IMR-90 (cell line): ENCODE measurements around the gene KRTAP10-5. TPM values are rescaled to one million over a fixed set of nuclear protein-coding genes. Genes with fewer than 3 reads are reported as not detected.

Experiments
- ATAC-seq: fragments of 200-7000 bp; cut with Tn5 transposase; 2 replicates; pipeline ENCODE4 v1.9.1; 2020; ENCODE audit warnings: low read depth, mild to moderate bottlenecking, moderate library complexity
- BruUV-seq: library from RNA; stranded (reverse); fragments of 400-500 nt; replicated peaks from 2 replicates; lab custom pipeline; 2021; lab: Mats Ljungman, UMichigan
- CTCF ChIA-PET: fragments of 300-600 bp; formaldehyde crosslinking; extraction: SDS; loops from one replicate; lab custom pipeline; 2021; ENCODE audit warnings: antibody characterized with exemption; lab: Yijun Ruan, JAX
- POLR2A ChIA-PET: fragments of 300-600 bp; sonication (Branson Sonifier 250); formaldehyde crosslinking; loops from one replicate; lab custom pipeline; 2022; ENCODE audit warnings: antibody characterized with exemption; ENCODE audit not compliant: unreplicated experiment; lab: Charles Lee
- DNase-seq: peaks from one replicate; pipeline ENCODE4 v3.0.0; 2013
- H2AFZ ChIP-seq: replicated peaks from 2 replicates; pipeline ENCODE3; 2013; ENCODE audit warnings: low read length, mild to moderate bottlenecking; ENCODE audit not compliant: poor library complexity
- H2AK5ac ChIP-seq: 2 replicates; pipeline ENCODE4 v1.6.1; 2013; ENCODE audit warnings: low read depth, low read length, inconsistent platforms
- H2AK9ac ChIP-seq: replicated peaks from 2 replicates; pipeline ENCODE3; 2013; ENCODE audit warnings: mild to moderate bottlenecking, low read depth, low read length, moderate library complexity; ENCODE audit not compliant: poor library complexity
- H2BK120ac ChIP-seq: 2 replicates; pipeline ENCODE4 v1.6.1; 2013; ENCODE audit warnings: low read depth, low read length, inconsistent platforms
- H2BK15ac ChIP-seq: 3 replicates; pipeline ENCODE4 v1.6.1; 2013; ENCODE audit warnings: low read depth, low read length, inconsistent platforms
- H2BK20ac ChIP-seq: 2 replicates; pipeline ENCODE4 v1.6.1; 2013; ENCODE audit warnings: low read depth, mild to moderate bottlenecking, inconsistent platforms, low read length, moderate library complexity
- H2BK5ac ChIP-seq: 2 replicates; pipeline ENCODE4 v1.6.1; 2013; ENCODE audit warnings: mild to moderate bottlenecking, low read depth, low read length, inconsistent platforms; ENCODE audit not compliant: poor library complexity, severe bottlenecking
- H3K14ac ChIP-seq: replicated peaks from 2 replicates; pipeline ENCODE4 v1.6.1; 2013; ENCODE audit warnings: low read depth, low read length, inconsistent platforms
- H3K18ac ChIP-seq: 2 replicates; pipeline ENCODE4 v1.6.1; 2013; ENCODE audit warnings: low read depth, low read length, control low read depth
- H3K23ac ChIP-seq: 2 replicates; pipeline ENCODE4 v1.6.1; 2013; ENCODE audit warnings: low read depth, low read length, inconsistent platforms
- H3K27ac ChIP-seq: 2 replicates; pipeline ENCODE4 v1.5.1; 2013; ENCODE audit warnings: mild to moderate bottlenecking, control low read depth, low read length; ENCODE audit not compliant: insufficient read depth
- H3K27me3 ChIP-seq: 2 replicates; pipeline ENCODE4 v1.6.1; 2013; ENCODE audit warnings: low read length; ENCODE audit not compliant: control insufficient read depth, insufficient read depth
- H3K36me3 ChIP-seq: 2 replicates; pipeline ENCODE4 v1.6.1; 2013; ENCODE audit warnings: low read length, mixed read lengths; ENCODE audit not compliant: control insufficient read depth, insufficient read depth
- H3K4ac ChIP-seq: 2 replicates; pipeline ENCODE4 v1.6.1; 2013; ENCODE audit warnings: low read depth, low read length, inconsistent platforms
- H3K4me1 ChIP-seq: 2 replicates; pipeline ENCODE4 v1.6.1; 2013; ENCODE audit warnings: low read length, mixed read lengths; ENCODE audit not compliant: control insufficient read depth, insufficient read depth
- H3K4me2 ChIP-seq: 2 replicates; pipeline ENCODE4 v1.6.1; 2013; ENCODE audit warnings: low read depth, mild to moderate bottlenecking, control low read depth, low read length, moderate library complexity
- H3K4me3 ChIP-seq: 2 replicates; pipeline ENCODE4 v1.5.1; 2013; ENCODE audit warnings: low read depth, mild to moderate bottlenecking, control low read depth, low read length, moderate library complexity; ENCODE audit not compliant: insufficient read depth
- H3K56ac ChIP-seq: 2 replicates; pipeline ENCODE4 v1.6.1; 2013; ENCODE audit warnings: low read length, inconsistent platforms; ENCODE audit not compliant: insufficient read depth; ENCODE audit errors: extremely low read depth
- H3K79me1 ChIP-seq, 2 experiments: 2 replicates each; pipeline ENCODE4 v1.6.1; 2013; ENCODE audit warnings: low read length in 2 of 2, inconsistent platforms in 1 of 2, low read depth in 1 of 2
- H3K9ac ChIP-seq: 2 replicates; pipeline ENCODE4 v1.6.1; 2013; ENCODE audit warnings: low read depth, low read length, control low read depth
- H3K9me1 ChIP-seq: 2 replicates; pipeline ENCODE4 v1.6.1; 2013; ENCODE audit warnings: low read length, inconsistent platforms; ENCODE audit not compliant: insufficient read depth
- H3K9me3 ChIP-seq: 2 replicates; pipeline ENCODE4 v1.6.1; 2013; ENCODE audit warnings: low read length; ENCODE audit not compliant: control insufficient read depth, insufficient read depth
- H4K20me1 ChIP-seq: 2 replicates; pipeline ENCODE4 v1.6.1; 2013; ENCODE audit warnings: low read length, inconsistent platforms; ENCODE audit not compliant: insufficient read depth
- H4K5ac ChIP-seq: 2 replicates; pipeline ENCODE4 v1.6.1; 2013; ENCODE audit warnings: mild to moderate bottlenecking, low read depth, low read length, control low read depth
- H4K8ac ChIP-seq, 2 experiments: 2 replicates each; pipeline ENCODE4 v1.6.1; 2013; ENCODE audit warnings: low read depth in 2 of 2, low read length in 2 of 2, control low read depth in 1 of 2, inconsistent platforms in 1 of 2
- H4K91ac ChIP-seq: 2 replicates; pipeline ENCODE4 v1.6.1; 2013; ENCODE audit warnings: low read depth, low read length, inconsistent platforms; ENCODE audit not compliant: insufficient read depth
- ELK1 ChIP-seq: fragments of 150-350 bp; IDR thresholded peaks from 2 replicates; pipeline ENCODE4 v1.6.1; 2016; ENCODE audit warnings: low read depth, mild to moderate bottlenecking, low read length, moderate library complexity, borderline replicate concordance
- FOS ChIP-seq: fragments of 150-350 bp; IDR thresholded peaks from 2 replicates; pipeline ENCODE4 v1.6.1; 2016; ENCODE audit warnings: low read depth, low read length
- MAFK ChIP-seq: IDR thresholded peaks from 2 replicates; pipeline ENCODE4 v1.6.1; 2012; ENCODE audit warnings: low read depth, low read length, improper control_type of control experiment
- MAZ ChIP-seq: IDR thresholded peaks from 2 replicates; pipeline ENCODE4 v1.6.1; 2012; ENCODE audit warnings: low read depth, mild to moderate bottlenecking, low read length, improper control_type of control experiment, moderate library complexity, borderline replicate concordance
- NFE2L2 ChIP-seq: fragments of 150-350 bp; IDR thresholded peaks from 2 replicates; pipeline ENCODE4 v1.6.1; 2016; ENCODE audit warnings: low read depth, mild to moderate bottlenecking, low read length
- POLR2A ChIP-seq: IDR thresholded peaks from 2 replicates; pipeline ENCODE4 v1.6.1; 2012; ENCODE audit warnings: mild to moderate bottlenecking, low read depth, low read length
- RAD21 ChIP-seq: IDR thresholded peaks from 2 replicates; pipeline ENCODE4 v1.6.1; 2012; ENCODE audit warnings: low read length, improper control_type of control experiment
- RCOR1 ChIP-seq: IDR thresholded peaks from 2 replicates; pipeline ENCODE4 v1.6.1; 2012; ENCODE audit warnings: mild to moderate bottlenecking, low read length, improper control_type of control experiment; ENCODE audit not compliant: insufficient replicate concordance
- WGBS, 2 experiments: methylation state at CpG; one replicate each; pipeline versions ENCODE4 v1.1.5 to v1.1.7; 2013; ENCODE audit warnings: missing lambda C conversion rate in 2 of 2; ENCODE audit not compliant: insufficient read length in 1 of 2; ENCODE audit errors: extremely low coverage in 2 of 2; 5-methylcytosine and 5-hydroxymethylcytosine counted together
- dilution Hi-C: fragments of 300-500 bp; cut with HindIII; formaldehyde crosslinking; loops from one replicate; pipeline ENCODE4 v1.14.3; 2018; ENCODE audit warnings: low sequenced_read_pairs; ENCODE audit not compliant: unreplicated experiment
- in situ Hi-C: fragments of 300-500 bp; cut with MboI; formaldehyde crosslinking; loops from 3 replicates; pipeline ENCODE4 v1.14.3; 2019; ENCODE audit warnings: low sequenced_read_pairs, inconsistent platforms, mixed read lengths
- intact Hi-C: fragments of 100-400 bp; cut with micrococcal nuclease; formaldehyde crosslinking; loops from 2 replicates; pipeline ENCODE4 v1.10.0; 2022
- polyA plus RNA-seq, 3 experiments: library from polyadenylated mRNA; depleted of rRNA; stranded (reverse); fragments of >200 nt; gene quantifications; 2 replicates each; pipeline ENCODE4 v1.2.3, GENCODE V29; 2012; ENCODE audit warnings: low replicate concordance in 1 of 3
- total RNA-seq: library from RNA; depleted of rRNA; stranded (reverse); fragments of >200 nt; gene quantifications from 2 replicates; pipeline ENCODE4 v1.2.3, GENCODE V29; 2012
- TF ChIP-seq, protein P1 (sequence below): fragments of 150-350 bp; IDR thresholded peaks from 2 replicates; pipeline ENCODE4 v1.6.1; 2017; ENCODE audit warnings: mild to moderate bottlenecking, antibody characterized with exemption, low read length, low read depth
- TF ChIP-seq, protein P2 (sequence below): conservative IDR thresholded peaks from 2 replicates; pipeline ENCODE4 v1.5.1; 2012; ENCODE audit warnings: mild to moderate bottlenecking, low read depth, low read length, improper control_type of control experiment

Gene KRTAP10-5
- total and polyA plus RNA-seq, 2 of the 4 experiments (the other 2 are of a cell fraction) = not detected

GRCh38 chr21:44564886-44565598 is 15.4 kb downstream of the KRTAP10-5 start:
- TF ChIP-seq MAFK (no peak), RCOR1 (no peak), RAD21 (no peak), POLR2A (no peak), NFE2L2 (no peak), FOS (no peak), ELK1 (no peak), MAZ (no peak)
- TF ChIP-seq, protein P1, sequence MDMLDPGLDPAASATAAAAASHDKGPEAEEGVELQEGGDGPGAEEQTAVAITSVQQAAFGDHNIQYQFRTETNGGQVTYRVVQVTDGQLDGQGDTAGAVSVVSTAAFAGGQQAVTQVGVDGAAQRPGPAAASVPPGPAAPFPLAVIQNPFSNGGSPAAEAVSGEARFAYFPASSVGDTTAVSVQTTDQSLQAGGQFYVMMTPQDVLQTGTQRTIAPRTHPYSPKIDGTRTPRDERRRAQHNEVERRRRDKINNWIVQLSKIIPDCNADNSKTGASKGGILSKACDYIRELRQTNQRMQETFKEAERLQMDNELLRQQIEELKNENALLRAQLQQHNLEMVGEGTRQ = no peak
- TF ChIP-seq, protein P2, sequence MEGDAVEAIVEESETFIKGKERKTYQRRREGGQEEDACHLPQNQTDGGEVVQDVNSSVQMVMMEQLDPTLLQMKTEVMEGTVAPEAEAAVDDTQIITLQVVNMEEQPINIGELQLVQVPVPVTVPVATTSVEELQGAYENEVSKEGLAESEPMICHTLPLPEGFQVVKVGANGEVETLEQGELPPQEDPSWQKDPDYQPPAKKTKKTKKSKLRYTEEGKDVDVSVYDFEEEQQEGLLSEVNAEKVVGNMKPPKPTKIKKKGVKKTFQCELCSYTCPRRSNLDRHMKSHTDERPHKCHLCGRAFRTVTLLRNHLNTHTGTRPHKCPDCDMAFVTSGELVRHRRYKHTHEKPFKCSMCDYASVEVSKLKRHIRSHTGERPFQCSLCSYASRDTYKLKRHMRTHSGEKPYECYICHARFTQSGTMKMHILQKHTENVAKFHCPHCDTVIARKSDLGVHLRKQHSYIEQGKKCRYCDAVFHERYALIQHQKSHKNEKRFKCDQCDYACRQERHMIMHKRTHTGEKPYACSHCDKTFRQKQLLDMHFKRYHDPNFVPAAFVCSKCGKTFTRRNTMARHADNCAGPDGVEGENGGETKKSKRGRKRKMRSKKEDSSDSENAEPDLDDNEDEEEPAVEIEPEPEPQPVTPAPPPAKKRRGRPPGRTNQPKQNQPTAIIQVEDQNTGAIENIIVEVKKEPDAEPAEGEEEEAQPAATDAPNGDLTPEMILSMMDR = no peak
- Histone ChIP-seq H3K9me3 (no peaks in the 10 kb centered on the region), H3K36me3 (no peaks in the 10 kb centered on the region), H3K23ac (no peak overlapping the region), H2BK20ac (no peak overlapping the region), H2AK9ac (no peak overlapping the region), H4K8ac (no peak overlapping the region), H2AK5ac (no peak overlapping the region), H4K5ac (no peak overlapping the region), H3K56ac (no peak overlapping the region), H3K14ac (no peak overlapping the region), H3K27me3 (no peaks in the 10 kb centered on the region; the same call in 1 of the 2 replicates), H2BK5ac (no peak overlapping the region), H3K4me3 (no peak overlapping the region), H3K4me2 (no peak overlapping the region), H3K9me1 (no peaks in the 10 kb centered on the region), H2BK120ac (no peak overlapping the region), H3K4me1 (no peaks in the 10 kb centered on the region), H2AFZ (no peak overlapping the region), H3K79me1 (no peaks in the 10 kb centered on the region), H3K27ac (no peak overlapping the region), H3K9ac (no peak overlapping the region), H4K20me1 (no peaks in the 10 kb centered on the region), H3K4ac (no peak overlapping the region), H3K18ac (no peak overlapping the region), H2BK15ac (no peak overlapping the region), H4K91ac (no peak overlapping the region)
- dilution Hi-C loops (no loop called here), in situ Hi-C loops (no loop called here), intact Hi-C loops (no loop called here)
- ChIA-PET CTCF (no interaction called here), POLR2A (no interaction called here)
- no CpG with 5 or more reads among the region's 1 CpG for WGBS, 2 experiments
- DNase-seq (no peak), ATAC-seq (no peak)
- no TSS peak for BruUV-seq
